Stimulated activated CD8-positive, alpha-beta memory T cell treated with anti-CD3 and anti-CD28 coated beads, Interleukin-15, amount 100 ng/mL, for 48 hours (primary cell): ENCODE data around the gene EML2.
A peak's percentile ranks its signal among the peaks of the same experiment; 100 is the strongest.

ENCODE experiments used
- DNase-seq, 2 donors: peaks; one replicate each; pipeline ENCODE4 v3.0.0-alpha.2; 2020; ENCODE audit warnings: low read depth in 2 of 2

Gene EML2

GRCh38 chr19:45587873-45588272 lies 51.3 kb downstream of the EML2 start:
- no peak for DNase-seq

GRCh38 chr19:45585158-45585577 lies 54.0 kb downstream of the EML2 start:
- no peak for DNase-seq

- DNase-seq, result peak; percentile 98 to 99
These were observed 54.7 kb downstream of the EML2 start, which contains the start of gene OPA3 for GRCh38 chr19:45584332-45585157. OPA3 (minus strand) TSS chr19:45584802; CDS start chr19:45584764, 38 bp downstream.

- DNase-seq, result no peak
These were observed 57.6 kb downstream of the EML2 start for GRCh38 chr19:45581576-45581975.

DNA sequence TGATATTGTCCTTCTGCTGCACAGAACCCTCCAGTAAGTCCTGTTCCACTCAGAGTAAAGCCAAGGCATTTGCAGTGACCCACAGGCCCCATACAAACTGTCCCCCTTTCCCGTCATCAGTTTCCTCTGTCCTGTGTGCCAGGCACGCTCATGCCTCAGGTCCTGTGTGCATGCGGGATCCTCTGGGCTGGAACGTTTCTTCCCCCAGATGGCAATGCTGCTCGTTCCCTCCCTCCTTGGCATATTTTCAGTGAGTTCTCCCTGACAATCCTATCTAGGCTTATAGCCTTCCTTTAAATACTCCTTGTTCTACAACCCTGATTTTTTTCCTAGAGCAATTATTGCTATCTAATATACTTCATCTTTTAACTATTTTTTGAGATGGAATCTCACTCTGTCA lies 60.3 kb downstream of the EML2 start:
- DNase-seq, result no peak

DNA sequence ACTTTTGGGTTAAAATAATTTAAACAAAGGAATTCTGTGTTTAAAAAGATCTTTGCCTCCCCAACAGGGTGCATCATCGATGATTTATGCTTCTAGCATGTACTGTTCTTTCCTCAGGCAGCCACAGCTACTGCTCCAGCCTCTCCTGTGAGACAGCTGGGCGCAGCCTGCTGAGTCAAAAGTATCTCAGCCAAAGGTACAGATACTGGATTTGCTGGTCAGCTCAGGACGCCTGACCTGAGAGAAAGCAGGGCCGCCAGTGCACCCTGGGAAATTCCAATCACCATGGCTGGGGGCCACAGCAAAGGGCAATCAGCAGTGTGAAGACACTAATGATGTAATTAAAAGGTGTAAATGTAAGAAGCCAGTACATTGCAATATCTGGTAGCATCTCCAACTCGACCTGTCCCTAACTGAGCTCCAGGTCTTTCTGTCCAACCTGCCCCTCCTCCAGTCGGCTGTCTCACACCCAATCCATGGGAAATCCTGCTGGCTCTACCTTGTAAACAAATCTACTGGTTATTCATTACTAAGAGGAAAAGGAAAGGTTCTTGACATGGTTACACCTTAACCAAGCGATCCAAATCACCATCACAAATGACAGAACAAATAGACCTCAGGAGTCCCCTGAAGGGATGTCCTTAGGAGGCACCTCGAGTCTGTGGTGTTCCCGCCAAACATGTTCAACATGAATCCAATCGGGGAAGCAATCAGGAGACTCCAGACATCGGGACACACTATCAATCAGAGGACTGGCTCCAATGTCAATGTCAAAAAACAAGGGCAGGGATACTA lies 61.9 kb downstream of the EML2 start:
- DNase-seq, result no peak

DNA sequence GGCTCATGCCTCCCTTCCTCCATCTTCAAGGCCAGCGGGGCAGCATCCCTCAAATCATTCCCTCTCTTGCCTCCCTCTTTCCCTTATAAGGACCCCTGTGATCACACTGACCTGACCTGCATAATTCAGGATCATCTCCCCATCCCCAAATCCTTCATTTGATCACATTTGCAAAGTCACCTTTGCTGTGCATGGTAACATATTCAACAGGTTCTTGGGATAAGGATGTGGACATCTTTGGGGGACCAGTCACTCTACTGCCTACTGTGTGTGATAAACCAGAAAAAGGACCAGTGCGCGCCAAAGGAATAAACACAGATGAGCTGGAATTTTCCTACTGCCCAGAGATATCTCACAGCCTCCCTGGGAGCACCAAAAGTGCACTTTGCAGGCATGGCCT lies 62.5 kb downstream of the EML2 start:
- no peak for DNase-seq

DNA sequence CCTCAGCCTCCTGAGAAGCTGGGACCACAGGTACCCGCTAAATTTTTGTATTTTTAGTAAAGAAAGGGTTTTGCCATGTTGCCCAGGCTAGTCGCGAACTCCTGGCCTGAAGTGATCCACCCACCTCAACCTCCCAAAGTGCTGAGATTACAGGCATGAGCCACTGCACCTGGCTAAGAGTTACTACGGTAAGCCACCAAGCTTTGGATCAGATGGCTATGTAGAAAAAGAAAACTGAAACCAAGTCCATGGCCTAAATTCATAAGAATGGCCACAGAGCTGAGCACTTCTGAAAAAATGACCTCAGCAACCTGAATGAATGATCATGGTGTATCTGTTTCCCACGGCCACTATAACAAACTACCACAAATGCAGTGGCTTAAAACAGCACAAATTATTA lies 64.0 kb downstream of the EML2 start:
- DNase-seq, result no peak

DNA sequence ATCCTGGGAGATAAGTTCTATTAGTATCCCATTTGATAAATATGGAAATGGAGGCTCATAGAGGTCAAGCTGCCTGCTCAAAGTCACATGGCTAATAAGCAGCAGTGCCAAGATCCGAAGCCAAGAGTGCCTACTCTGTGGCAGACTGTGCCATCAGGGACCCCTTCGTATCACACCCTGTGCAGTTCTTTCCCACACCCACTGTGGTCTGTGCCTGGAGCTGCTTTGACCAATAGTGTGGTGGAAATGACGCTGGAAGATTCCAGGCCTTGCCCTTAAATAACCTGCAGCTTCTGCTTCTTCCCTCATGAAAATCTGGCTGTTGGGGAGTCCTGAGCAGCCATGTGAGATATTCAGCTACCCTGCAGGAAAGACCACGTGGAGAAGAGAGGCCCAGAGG lies 64.7 kb downstream of the EML2 start:
- DNase-seq, result no peak

GRCh38 chr19:45571457-45572220 lies 67.6 kb downstream of the EML2 start:
- no peak for DNase-seq

GRCh38 chr19:45569619-45570421 lies 69.4 kb downstream of the EML2 start:
- peak; percentile 36 to 45 for DNase-seq

DNA sequence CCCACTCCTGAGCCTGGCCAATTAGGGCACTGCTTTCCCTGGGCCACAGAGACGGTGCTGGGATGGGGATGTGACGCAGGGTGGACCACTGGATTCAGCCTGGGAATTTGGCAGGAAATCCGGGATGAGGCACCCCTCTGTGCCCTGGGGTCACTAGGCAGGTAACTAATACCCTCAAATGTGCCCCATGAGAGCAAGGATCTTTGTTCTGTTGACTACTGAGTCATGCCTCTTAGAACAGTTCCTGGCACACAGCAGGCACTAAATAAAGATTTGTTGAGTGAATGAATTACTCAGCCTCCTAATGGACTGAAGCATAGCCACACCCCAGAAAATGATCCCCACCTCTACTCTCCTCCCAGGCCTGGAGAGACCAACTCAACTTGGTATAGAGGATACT lies 70.5 kb downstream of the EML2 start:
- DNase-seq, result no peak

DNA sequence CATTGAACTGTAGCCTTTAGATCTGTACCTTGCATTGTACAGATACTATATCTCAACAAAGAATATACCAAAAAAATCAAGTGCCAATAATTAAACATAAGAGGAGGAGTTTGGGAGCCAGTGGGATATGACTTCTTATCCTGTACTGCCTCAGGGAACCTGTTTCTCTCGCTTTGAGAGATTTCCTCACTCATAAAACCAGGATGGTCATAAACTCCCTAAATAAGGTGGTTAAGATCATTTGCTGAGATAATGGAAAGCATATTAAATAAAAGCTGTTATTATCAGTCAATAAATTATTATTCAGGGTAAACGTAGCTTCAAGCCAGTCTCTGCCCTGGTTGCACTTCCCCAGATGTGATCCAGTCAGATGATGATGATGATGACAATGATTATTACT lies 71.6 kb downstream of the EML2 start:
- no peak for DNase-seq

- DNase-seq, result no peak
These were observed 74.9 kb downstream of the EML2 start for GRCh38 chr19:45564131-45564780.

DNA sequence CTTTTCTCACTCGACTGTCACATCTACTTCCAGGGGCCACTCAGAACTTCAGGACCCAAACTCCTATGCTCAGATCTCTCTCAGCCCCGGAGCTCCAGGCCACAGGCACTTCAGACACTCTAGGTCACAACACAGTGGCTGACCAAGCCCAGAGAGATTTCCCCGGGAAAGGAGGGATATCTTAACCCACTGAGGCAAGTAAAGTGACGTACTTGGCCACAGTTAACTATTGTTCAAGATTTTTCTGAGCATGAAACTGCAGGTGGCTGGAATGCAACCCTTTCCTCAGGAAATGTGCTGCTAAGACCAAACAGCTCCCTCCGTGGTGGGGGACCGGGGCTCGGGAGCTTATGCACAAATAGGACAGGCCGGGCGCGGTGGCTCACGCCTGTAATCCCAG lies 78.5 kb downstream of the EML2 start:
- no peak for DNase-seq

- DNase-seq, result no peak
These were observed 79.2 kb downstream of the EML2 start for GRCh38 chr19:45560038-45560437.
